Lower leg skin (tissue), 4 donors: ENCODE results near the gene CNTN4. TPM values are rescaled to one million over a fixed set of nuclear protein-coding genes. Genes with fewer than 3 reads are reported as not detected.

Experiments
- DNase-seq, 2 donors: peaks; one replicate each; pipeline ENCODE4 v3.0.0-alpha.2; 2019; ENCODE audit warnings: low spot score in 2 of 2
- H3K4me3 ChIP-seq: fragments of 200-600 bp; sonication (generic); 2 replicates; pipeline ENCODE4 v1.5.1; 2017; ENCODE audit warnings: mild to moderate bottlenecking, low read depth; ENCODE audit not compliant: poor library complexity, severe bottlenecking
- POLR2A ChIP-seq, 2 donors: fragments of 450-650 bp; IDR thresholded peaks; one replicate each; pipeline ENCODE4 v1.6.1; 2016 to 2017; ENCODE audit warnings: antibody characterized with exemption in 2 of 2, mild to moderate bottlenecking in 1 of 2, moderate library complexity in 1 of 2
- WGBS, 2 donors: methylation state at CpG; one replicate each; pipeline ENCODE4 v1.1.5; 2018; 5-methylcytosine and 5-hydroxymethylcytosine counted together
- intact Hi-C: fragments of 100-400 bp; cut with DNase I; formaldehyde crosslinking; loops from one replicate; pipeline ENCODE4 v1.15.0; 2023; ENCODE audit warnings: low total_unique reads
- total RNA-seq, 4 donors: library from RNA; depleted of rRNA; stranded (reverse); fragments of >200 nt; gene quantifications; one replicate each; pipeline ENCODE4 v1.1.0, GENCODE V29; 2016
- TF ChIP-seq, protein P1 (sequence below), 3 donors: fragments of 450-650 bp; IDR thresholded peaks; one replicate each; pipeline ENCODE4 v1.5.1; 2016; ENCODE audit warnings: antibody characterized with exemption in 3 of 3, mild to moderate bottlenecking in 3 of 3, moderate library complexity in 2 of 3

CNTN4 gene
- total RNA-seq, 4 donors from 2014 or later, result 1.8 to 6.1 (median 2.6) TPM

DNA sequence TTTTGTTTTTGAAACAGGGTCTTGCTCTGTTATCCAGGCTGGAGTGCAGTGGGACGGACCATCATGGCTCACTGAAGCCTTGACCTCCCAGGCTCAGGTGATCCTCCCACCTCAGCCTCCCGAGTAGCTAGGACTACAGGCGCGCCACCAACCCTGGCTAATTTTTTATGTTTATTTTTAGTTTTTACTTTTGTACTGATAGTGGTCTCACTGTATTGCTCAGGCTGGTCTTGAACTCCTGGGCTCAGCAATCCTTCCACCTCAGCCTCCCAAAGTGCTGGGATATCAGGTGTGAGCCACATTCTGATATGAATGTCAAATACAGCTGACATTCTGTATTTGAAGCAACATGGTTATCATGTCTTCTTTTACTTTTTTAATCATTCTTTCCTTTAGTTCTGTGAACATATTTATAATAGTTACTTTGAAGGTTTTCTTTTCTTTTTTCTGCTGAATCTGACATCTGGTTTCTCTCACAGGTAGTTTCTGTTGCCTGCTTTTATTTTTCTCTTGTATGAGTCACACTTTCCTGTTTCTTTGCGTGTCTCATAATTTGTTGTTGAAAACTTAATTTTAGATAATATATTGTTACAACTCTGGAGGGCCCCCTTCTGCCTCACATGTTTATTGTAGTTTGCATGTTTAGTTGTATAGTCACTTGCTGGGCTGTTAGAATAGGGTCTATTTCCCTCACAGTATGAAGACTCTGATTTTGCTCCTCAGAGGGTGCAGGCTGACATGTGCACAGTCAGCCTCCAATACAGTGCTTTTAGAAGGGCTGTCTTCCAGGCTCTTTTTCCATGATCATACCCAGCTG lies 8.4 kb upstream of the CNTN4 start:
- DNase-seq, result no peak
- 79% methylated on average over 5 of the region's 5 CpGs for WGBS, 2 donors
- intact Hi-C loops, result no loop called here
- H3K4me3 ChIP-seq, result no peak overlapping the region
- no peak for TF ChIP-seq POLR2A (IDR thresholded peaks at IDR 0.05)
- TF ChIP-seq, protein P1, sequence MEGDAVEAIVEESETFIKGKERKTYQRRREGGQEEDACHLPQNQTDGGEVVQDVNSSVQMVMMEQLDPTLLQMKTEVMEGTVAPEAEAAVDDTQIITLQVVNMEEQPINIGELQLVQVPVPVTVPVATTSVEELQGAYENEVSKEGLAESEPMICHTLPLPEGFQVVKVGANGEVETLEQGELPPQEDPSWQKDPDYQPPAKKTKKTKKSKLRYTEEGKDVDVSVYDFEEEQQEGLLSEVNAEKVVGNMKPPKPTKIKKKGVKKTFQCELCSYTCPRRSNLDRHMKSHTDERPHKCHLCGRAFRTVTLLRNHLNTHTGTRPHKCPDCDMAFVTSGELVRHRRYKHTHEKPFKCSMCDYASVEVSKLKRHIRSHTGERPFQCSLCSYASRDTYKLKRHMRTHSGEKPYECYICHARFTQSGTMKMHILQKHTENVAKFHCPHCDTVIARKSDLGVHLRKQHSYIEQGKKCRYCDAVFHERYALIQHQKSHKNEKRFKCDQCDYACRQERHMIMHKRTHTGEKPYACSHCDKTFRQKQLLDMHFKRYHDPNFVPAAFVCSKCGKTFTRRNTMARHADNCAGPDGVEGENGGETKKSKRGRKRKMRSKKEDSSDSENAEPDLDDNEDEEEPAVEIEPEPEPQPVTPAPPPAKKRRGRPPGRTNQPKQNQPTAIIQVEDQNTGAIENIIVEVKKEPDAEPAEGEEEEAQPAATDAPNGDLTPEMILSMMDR (IDR thresholded peaks at IDR 0.05), result no peak

DNA sequence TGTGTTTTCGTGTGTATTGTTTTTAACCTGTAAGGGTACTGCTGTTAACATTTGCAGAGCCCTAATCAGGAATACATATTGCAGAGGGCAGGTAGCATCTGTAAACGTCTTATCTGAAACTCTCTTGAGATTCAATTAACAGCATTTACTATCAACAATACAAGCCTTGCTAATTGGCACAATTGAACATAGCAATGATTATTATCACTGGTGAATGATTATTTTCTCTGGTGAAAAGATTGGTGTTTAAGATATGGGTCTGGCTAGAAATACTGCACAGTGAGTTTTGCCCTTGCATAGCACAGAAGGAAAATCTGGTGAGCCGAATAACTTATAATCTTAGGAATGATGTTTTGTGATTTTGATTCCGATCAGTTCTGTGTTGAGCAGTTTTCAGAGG lies 5.9 kb upstream of the CNTN4 start:
- intact Hi-C loops, result no loop called here
- H3K4me3 ChIP-seq, result no peak overlapping the region
- TF ChIP-seq POLR2A (IDR thresholded peaks at IDR 0.05), result no peak
- TF ChIP-seq, protein P1 (IDR thresholded peaks at IDR 0.05), result no peak
- DNase-seq, result no peak
- WGBS, 2 donors, result 59 to 61% methylated on average over 4 of the region's 4 CpGs

DNA sequence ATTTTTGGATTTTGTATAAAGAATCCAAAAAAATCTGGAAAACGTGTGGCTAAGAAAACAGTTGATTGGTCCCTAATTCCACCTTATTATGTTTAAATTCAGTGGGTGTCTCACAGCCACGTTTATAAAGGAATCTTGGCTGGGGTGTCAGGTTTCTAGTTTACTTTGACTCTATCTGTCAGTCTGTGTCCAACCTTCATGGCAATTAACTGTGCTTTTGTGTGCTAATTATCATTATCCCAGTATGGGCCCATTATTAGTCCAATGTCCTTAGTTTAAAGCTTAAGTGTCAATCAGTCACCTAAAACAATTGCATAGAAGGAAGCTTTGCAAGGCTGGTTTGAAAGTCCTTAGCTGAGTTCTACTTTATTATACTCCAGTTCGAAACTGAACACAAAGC lies 3.7 kb upstream of the CNTN4 start:
- 50 to 55% methylated on average over 3 of the region's 3 CpGs for WGBS, 2 donors
- DNase-seq, result no peak
- TF ChIP-seq, protein P1 (IDR thresholded peaks at IDR 0.05), result no peak
- TF ChIP-seq POLR2A (IDR thresholded peaks at IDR 0.05), result no peak
- intact Hi-C loops, result no loop called here
- H3K4me3 ChIP-seq, result no peak overlapping the region

DNA sequence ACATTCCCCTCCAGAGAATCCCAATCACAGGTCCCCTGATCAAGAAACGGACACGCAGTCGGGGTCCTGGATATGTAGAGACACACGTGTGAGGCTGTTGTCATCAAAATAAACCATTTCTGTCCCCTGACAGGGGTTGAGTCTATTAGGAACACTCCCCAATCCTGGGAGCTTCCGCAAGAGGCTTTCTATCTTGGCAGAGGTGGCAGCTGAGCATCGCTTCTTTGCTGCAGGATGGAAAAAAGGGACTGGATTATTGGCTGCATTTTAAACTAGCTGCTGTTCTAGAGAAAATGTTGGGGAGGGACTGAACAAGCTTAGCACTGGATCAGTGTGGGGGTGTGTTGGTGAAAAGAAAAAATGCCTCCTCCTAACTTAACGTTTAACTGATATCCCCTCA lies 2.5 kb upstream of the CNTN4 start:
- H3K4me3 ChIP-seq, result no peak overlapping the region
- TF ChIP-seq POLR2A (IDR thresholded peaks at IDR 0.05), result no peak
- TF ChIP-seq, protein P1 (IDR thresholded peaks at IDR 0.05), result no peak
- intact Hi-C loops, result no loop called here
- 6 to 8% methylated on average over 7 of the region's 7 CpGs for WGBS, 2 donors
- DNase-seq, result no peak

DNA sequence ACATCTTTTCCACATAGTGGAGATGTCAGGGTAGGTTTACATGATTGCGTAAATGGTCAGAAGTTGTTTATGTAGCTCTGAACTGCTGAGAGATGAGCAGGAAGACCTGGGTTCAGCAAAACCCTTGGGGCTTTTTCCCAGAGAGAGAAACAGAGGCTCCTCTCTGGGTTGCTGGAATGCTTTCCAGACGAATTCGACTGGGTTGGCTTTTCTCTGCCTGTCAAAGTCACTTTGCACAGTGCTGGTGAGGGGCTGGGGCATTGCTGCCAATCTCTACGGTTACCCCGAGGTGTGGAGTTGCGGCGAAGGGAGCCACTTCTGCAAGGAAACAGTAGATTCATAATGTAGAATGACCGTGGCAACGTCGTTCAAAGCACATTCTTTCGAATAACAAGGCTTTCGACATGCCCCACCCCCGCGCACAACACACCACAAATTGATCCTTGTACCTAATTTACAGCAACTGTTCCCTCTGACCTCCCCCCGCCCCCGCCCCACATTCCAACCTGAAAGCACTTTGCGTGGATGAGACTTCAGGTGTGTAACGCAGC lies 950 bp upstream of the CNTN4 start:
- no peak overlapping the region for H3K4me3 ChIP-seq
- DNase-seq, result no peak
- intact Hi-C loops, result no loop called here
- TF ChIP-seq, protein P1 (IDR thresholded peaks at IDR 0.05), result no peak
- TF ChIP-seq POLR2A (IDR thresholded peaks at IDR 0.05), result no peak
- 6 to 8% methylated on average over 18 of the region's 18 CpGs for WGBS, 2 donors
